Esophagus muscularis mucosa (tissue), 3 donors: Measurements from ENCODE around the gene CACNA1S.

Source experiments
- CTCF ChIP-seq, 3 experiments: fragments of 200-600 bp in 2 of 3; fragments of 450-650 bp in 1 of 3; sonication (generic) in 2 of 3; IDR thresholded peaks; one replicate each; pipeline ENCODE4 v1.5.1; 2017 to 2019; ENCODE audit warnings: antibody characterized with exemption in 3 of 3, mild to moderate bottlenecking in 2 of 3, moderate library complexity in 1 of 3
- POLR2A ChIP-seq: fragments of 450-650 bp; IDR thresholded peaks from one replicate; pipeline ENCODE4 v1.6.1; 2017; ENCODE audit warnings: antibody characterized with exemption, moderate library complexity, mild to moderate bottlenecking, low read depth

- TF ChIP-seq CTCF (IDR thresholded peaks at IDR 0.05) (no peak), POLR2A (no peak)
Observed at GRCh38 chr1:201154389-201155165, 42.4 kb upstream of the CACNA1S start, which contains the start of gene TMEM9.
